GM12872 (cell line): Measurements from ENCODE around the gene SIRPA.

Source experiments
- TF ChIP-seq, protein P1 (sequence below): IDR thresholded peaks from 3 replicates; pipeline ENCODE4 v1.5.1; 2011; ENCODE audit warnings: low read depth, mild to moderate bottlenecking, low read length, moderate library complexity; ENCODE audit not compliant: insufficient read depth

The SIRPA gene

DNA sequence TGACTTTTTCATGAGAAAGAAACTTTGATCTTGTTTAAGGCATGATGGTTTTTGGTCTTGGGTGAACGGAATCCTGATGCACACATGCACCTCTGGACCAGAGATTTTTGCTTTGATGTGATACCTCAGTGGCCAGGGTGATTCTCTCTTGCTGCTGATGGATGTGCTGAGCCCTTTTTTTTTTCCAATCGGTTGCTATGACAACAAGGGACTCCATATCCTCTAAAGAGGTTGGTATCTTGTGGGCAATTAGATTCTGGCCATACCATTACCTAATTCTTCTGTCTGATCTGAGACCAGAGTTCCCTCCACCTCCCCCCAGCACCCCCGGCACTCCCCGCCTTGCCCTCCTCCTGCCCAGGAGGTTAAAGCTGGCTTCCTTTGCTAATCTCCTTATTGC lies 73.8 kb downstream of the SIRPA start:
- TF ChIP-seq, protein P1, sequence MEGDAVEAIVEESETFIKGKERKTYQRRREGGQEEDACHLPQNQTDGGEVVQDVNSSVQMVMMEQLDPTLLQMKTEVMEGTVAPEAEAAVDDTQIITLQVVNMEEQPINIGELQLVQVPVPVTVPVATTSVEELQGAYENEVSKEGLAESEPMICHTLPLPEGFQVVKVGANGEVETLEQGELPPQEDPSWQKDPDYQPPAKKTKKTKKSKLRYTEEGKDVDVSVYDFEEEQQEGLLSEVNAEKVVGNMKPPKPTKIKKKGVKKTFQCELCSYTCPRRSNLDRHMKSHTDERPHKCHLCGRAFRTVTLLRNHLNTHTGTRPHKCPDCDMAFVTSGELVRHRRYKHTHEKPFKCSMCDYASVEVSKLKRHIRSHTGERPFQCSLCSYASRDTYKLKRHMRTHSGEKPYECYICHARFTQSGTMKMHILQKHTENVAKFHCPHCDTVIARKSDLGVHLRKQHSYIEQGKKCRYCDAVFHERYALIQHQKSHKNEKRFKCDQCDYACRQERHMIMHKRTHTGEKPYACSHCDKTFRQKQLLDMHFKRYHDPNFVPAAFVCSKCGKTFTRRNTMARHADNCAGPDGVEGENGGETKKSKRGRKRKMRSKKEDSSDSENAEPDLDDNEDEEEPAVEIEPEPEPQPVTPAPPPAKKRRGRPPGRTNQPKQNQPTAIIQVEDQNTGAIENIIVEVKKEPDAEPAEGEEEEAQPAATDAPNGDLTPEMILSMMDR: no peak

DNA sequence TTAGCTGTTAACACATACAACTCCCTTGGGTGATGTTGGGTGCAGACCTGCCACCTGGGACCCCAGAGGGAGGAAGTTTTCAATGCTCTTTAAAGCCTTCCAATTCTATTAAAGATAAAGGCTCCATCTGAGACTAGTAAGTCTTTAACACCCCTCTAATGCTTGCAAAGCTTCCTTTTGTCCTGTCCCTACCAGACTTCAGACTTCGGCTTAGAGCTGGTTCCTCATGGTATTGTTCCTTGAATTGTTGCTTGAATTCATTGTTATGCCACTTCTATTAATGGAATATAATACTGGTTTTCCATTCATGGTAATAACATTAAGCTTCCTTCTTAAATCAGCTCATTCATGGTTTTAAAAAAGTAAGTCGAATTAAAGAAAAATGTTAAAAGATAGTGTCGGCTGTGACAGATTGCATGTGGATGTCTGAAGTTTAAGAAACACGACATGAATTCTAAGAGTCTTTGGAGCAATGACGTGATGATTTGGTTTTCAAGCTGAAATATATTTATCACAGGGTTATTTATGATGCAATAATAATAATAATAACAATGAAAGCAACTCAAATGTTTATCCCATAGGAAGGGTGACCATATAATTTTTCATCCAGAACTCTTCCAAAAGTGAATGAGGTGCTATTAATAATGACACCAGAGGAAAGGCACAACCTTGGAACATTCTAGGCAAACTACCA lies 76.8 kb downstream of the SIRPA start:
- TF ChIP-seq, protein P1: no peak

DNA sequence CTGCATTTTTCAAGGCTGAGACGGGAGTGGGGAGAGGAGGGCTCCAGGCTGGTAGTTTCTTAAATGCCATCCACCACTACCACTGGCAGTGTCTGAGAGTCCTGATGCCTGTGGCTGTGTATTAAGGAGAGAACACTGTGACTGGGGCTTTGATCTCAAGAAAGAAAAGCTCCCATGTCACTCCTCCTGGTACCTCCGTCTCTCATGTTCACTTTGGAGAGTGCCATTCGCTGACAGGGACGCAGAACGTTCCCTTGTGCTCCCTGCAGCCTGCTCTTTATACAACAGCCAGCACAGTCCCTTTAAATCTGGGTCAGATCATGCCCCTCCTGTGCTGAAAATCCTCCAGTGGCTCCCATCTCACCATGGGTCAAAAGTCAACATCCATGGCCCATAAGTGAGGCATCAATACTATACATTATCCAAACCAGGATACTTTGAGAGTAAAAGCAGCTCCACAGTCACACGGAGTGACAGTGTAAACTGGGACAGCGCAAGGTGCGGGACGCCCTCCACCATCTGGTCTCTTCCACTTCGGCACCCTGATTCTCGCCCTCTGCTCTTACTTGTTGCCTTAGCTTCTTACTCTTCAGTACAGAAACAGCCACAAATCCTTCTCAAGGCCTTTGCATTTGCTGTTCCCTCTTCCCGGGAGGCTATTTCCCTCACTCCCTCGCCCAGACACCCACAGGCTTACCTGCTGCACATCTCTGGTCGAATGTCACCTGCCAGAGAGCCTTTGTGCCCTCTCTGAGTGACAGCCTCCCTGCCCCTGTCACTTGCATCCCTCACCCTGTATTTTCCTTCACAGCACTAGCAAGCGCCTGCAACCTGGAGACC lies 78.6 kb downstream of the SIRPA start:
- TF ChIP-seq, protein P1: no peak

DNA sequence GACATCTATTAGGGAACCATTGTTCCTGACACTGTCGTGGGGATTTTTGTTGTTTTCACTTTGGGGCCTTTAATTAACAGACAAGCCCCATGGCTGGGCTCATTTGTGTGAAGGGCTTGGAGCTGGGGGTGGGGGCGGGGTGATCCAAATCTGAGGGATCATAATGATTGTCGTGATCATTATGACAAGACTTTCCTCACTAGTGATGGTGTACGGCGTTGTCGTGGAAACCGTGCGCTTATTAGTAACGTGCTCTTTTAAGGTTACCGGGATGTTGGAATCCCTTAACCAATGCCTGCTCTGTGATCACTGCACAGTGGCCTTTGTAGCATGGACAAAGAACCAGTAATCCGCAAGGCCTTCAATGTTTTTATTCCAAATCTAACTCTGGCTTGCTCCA lies 80.1 kb downstream of the SIRPA start:
- TF ChIP-seq, protein P1: no peak

DNA sequence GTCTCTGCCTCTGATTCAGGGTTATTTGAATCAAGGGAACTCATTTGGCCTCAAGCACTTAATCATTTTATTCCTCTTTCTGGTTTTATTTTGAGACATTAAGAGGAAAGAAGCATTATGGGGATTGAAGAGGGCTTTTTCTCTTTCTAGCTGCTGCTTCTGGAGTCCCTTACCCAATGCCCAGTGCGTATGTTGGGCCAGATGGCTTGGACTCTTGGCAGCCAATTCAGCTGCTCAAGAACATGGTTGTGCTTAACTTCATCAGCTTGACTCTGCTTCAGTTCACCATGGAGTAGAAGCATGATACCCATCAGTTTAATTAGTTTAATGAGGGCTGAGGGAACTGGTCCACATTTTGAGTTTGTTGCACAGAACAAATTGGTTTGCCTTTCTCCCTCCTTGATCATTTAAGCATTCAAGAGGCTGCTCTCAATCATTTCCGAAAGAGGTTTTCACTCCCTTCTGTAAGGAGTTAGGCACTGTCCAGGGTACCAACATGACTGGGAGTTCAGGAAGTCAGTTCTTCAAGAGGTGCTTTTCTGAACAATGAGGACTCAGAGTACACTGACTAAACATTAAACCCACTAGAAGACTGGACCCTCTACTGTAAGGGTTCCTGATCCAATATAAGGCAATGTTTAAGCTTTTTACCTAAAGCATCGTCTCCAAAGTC lies 84.0 kb downstream of the SIRPA start:
- TF ChIP-seq, protein P1: no peak

DNA sequence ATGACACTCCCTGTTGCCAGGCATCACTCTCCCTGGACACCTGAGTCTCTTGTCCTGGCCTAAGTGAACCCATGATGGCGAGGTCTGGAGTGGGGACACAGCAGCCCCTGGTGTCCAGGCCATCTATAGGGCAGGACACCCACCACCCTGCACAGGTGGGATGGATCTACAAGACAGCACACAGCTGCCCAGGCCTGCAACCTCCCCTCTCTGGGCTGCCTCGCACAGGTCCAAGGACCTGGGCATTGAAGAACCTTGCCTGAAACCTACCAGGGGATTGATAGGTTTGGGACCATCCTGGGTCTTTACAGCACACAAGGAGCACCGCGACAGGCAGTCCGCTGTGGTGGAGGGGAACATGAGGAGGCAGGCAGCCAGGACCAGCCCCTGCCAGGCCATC lies 87.5 kb downstream of the SIRPA start:
- TF ChIP-seq, protein P1: no peak

DNA sequence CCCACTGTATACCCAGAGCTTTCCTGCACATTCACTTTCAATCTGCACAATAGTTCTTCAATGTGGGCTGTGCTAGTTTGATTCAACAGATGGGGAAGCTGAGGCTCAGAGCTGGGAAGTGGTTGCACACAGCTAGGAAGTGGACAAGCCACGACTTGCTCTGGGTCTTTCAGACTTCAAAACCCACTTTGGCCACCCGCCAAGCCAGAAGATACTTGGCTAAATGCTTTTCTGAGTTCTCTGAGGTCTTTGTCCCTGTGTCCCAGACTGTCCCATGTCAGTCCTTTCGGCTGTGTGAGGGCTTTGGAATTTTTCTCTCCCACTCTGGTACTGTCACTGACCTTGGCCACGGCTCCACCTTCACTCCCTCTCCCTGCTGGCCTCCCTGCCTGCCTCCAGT lies 88.1 kb downstream of the SIRPA start:
- TF ChIP-seq, protein P1: no peak
